HCT116 (cell line): ENCODE data around the gene DHX40.

Source experiments
- CEBPB ChIP-seq: IDR thresholded peaks from 2 replicates; pipeline ENCODE4 v1.6.1; 2012; ENCODE audit warnings: low read depth
- EZH2 ChIP-seq: fragments of 200-600 bp; sonication (generic); IDR thresholded peaks from 2 replicates; pipeline ENCODE4 v1.6.1; 2017; ENCODE audit warnings: antibody characterized with exemption, mixed run types
- EZH2phosphoT487 ChIP-seq: fragments of 200-600 bp; IDR thresholded peaks from 2 replicates; pipeline ENCODE4 v1.6.1; 2018; ENCODE audit warnings: antibody characterized with exemption, borderline replicate concordance
- POLR2A ChIP-seq: IDR thresholded peaks from 2 replicates; pipeline ENCODE4 v1.7.0; 2011; ENCODE audit warnings: borderline replicate concordance; ENCODE audit not compliant: insufficient read depth, insufficient read length; ENCODE audit errors: extremely low read depth
- POLR2AphosphoS5 ChIP-seq: IDR thresholded peaks from 2 replicates; pipeline ENCODE4 v1.6.1; 2011; ENCODE audit warnings: mild to moderate bottlenecking, low read depth, low read length, moderate library complexity
- RAD21 ChIP-seq: IDR thresholded peaks from 2 replicates; pipeline ENCODE4 v1.6.1; 2012; ENCODE audit warnings: low read depth, mild to moderate bottlenecking
- TCF7L2 ChIP-seq: IDR thresholded peaks from 2 replicates; pipeline ENCODE4 v1.7.0; 2011; ENCODE audit warnings: borderline replicate concordance, inconsistent platforms; ENCODE audit not compliant: insufficient read depth, insufficient read length; ENCODE audit errors: extremely low read depth
- YY1 ChIP-seq: IDR thresholded peaks from 2 replicates; pipeline ENCODE4 v1.6.1; 2011; ENCODE audit warnings: low read length, low read depth, moderate library complexity, mild to moderate bottlenecking; ENCODE audit not compliant: insufficient replicate concordance; ENCODE audit errors: extremely low read depth
- TF ChIP-seq, protein P1 (sequence below): IDR thresholded peaks from 2 replicates; pipeline ENCODE4 v1.6.1; 2012; ENCODE audit warnings: low read depth
- TF ChIP-seq, protein P2 (sequence below), 3 experiments: fragments of 200-600 bp in 1 of 3; sonication (generic) in 1 of 3; IDR thresholded peaks in 2 of 3; conservative IDR thresholded peaks in 1 of 3; 2 replicates each; pipeline ENCODE4 v1.5.1; 2012 to 2017; ENCODE audit warnings: low read depth in 2 of 3, low read length in 2 of 3, antibody characterized with exemption in 1 of 3, borderline replicate concordance in 1 of 3, control low read depth in 1 of 3, mild to moderate bottlenecking in 1 of 3, mixed read lengths in 1 of 3, mixed run types in 1 of 3, moderate library complexity in 1 of 3; ENCODE audit not compliant: insufficient read depth in 1 of 3

DNA sequence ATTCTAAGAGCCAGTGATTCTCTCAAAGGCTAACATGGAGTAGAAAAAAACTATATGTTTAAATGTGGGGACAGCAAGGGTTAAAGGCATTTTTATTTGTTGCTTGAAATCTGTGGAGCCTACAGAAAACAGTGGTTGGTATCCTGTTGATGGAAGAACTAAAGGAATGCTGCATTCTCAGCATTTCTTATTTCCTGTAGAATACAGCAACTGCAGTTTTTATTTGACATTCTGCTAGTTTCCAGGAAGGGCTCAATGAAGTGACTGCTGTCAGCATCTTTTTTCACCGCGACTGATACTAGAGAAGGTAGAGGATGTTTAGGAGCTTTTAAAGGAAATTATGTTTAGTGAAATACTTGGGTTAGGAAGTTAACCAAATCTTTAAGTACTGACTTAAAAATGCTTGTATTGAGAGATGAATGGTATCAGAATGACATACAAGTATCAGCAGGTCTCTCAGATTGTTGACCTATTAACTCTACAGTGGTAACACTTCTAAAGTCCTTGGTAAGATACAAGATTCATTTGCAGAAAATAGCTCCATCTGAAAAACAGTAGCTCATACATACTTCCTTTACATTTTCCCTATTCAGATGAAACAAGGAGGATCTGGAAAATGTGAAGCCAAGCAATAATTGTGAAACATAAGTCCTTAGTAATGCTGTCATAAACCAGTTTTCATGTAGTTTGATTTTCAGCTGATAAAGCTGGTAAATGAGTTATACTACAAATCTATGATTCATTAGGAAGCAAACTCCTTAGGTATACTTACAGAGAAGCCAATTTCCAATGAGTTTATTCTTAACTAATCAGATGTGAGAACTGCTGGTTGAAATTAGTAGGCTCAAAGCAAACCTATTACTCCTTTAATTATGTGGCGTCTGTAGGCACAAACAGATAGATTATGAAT lies 69.5 kb downstream of the DHX40 start:
- TF ChIP-seq, protein P1, sequence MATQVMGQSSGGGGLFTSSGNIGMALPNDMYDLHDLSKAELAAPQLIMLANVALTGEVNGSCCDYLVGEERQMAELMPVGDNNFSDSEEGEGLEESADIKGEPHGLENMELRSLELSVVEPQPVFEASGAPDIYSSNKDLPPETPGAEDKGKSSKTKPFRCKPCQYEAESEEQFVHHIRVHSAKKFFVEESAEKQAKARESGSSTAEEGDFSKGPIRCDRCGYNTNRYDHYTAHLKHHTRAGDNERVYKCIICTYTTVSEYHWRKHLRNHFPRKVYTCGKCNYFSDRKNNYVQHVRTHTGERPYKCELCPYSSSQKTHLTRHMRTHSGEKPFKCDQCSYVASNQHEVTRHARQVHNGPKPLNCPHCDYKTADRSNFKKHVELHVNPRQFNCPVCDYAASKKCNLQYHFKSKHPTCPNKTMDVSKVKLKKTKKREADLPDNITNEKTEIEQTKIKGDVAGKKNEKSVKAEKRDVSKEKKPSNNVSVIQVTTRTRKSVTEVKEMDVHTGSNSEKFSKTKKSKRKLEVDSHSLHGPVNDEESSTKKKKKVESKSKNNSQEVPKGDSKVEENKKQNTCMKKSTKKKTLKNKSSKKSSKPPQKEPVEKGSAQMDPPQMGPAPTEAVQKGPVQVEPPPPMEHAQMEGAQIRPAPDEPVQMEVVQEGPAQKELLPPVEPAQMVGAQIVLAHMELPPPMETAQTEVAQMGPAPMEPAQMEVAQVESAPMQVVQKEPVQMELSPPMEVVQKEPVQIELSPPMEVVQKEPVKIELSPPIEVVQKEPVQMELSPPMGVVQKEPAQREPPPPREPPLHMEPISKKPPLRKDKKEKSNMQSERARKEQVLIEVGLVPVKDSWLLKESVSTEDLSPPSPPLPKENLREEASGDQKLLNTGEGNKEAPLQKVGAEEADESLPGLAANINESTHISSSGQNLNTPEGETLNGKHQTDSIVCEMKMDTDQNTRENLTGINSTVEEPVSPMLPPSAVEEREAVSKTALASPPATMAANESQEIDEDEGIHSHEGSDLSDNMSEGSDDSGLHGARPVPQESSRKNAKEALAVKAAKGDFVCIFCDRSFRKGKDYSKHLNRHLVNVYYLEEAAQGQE, result no peak
- TF ChIP-seq EZH2, result no peak
- TF ChIP-seq POLR2A, result no peak
- no peak for TF ChIP-seq TCF7L2
- TF ChIP-seq, protein P2, sequence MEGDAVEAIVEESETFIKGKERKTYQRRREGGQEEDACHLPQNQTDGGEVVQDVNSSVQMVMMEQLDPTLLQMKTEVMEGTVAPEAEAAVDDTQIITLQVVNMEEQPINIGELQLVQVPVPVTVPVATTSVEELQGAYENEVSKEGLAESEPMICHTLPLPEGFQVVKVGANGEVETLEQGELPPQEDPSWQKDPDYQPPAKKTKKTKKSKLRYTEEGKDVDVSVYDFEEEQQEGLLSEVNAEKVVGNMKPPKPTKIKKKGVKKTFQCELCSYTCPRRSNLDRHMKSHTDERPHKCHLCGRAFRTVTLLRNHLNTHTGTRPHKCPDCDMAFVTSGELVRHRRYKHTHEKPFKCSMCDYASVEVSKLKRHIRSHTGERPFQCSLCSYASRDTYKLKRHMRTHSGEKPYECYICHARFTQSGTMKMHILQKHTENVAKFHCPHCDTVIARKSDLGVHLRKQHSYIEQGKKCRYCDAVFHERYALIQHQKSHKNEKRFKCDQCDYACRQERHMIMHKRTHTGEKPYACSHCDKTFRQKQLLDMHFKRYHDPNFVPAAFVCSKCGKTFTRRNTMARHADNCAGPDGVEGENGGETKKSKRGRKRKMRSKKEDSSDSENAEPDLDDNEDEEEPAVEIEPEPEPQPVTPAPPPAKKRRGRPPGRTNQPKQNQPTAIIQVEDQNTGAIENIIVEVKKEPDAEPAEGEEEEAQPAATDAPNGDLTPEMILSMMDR (IDR thresholded peaks at IDR 0.05 in 2 of 3, conservative IDR thresholded peaks at IDR 0.05 in 1 of 3; ENCODE audit: borderline replicate concordance in 1 of 3, insufficient read depth in 1 of 3, low read depth in 2 of 3, low read length in 2 of 3), result no peak
- no peak for TF ChIP-seq POLR2AphosphoS5
- no peak for TF ChIP-seq YY1
- no peak for TF ChIP-seq RAD21
- TF ChIP-seq CEBPB, result no peak
- no peak for TF ChIP-seq EZH2phosphoT487
